Thoracic aorta (tissue), 2 donors: ENCODE results near the gene PIKFYVE. TPM values are rescaled to one million over a fixed set of nuclear protein-coding genes. Genes with fewer than 3 reads are reported as not detected.

Source experiments
- ATAC-seq: fragments of 150-250 bp; one replicate; pipeline ENCODE4 v1.8.0; 2017; ENCODE audit warnings: low read depth; ENCODE audit not compliant: insufficient number of reproducible peaks, low FRiP score
- DNase-seq: peaks from one replicate; pipeline ENCODE4 v3.0.0-alpha.2; 2020; ENCODE audit warnings: low spot score
- H3K27ac ChIP-seq, 2 donors: fragments of 200-600 bp; sonication (generic); 1 replicate in 1 of 2; 2 replicates in 1 of 2; pipeline ENCODE4 v1.5.1; 2016; ENCODE audit warnings: mild to moderate bottlenecking in 2 of 2, moderate library complexity in 2 of 2
- H3K27me3 ChIP-seq: fragments of 200-600 bp; sonication (generic); replicated peaks from 2 replicates; pipeline ENCODE4 v1.6.0; 2016; ENCODE audit warnings: mild to moderate bottlenecking; ENCODE audit not compliant: insufficient read depth
- H3K36me3 ChIP-seq: fragments of 200-600 bp; sonication (generic); one replicate; pipeline ENCODE4 v1.5.1; 2016
- H3K4me1 ChIP-seq, 2 donors: fragments of 200-600 bp; sonication (generic); 1 replicate in 1 of 2; 2 replicates in 1 of 2; pipeline versions ENCODE4 v1.5.1 to v1.6.0; 2016; ENCODE audit warnings: low read depth in 2 of 2, mild to moderate bottlenecking in 1 of 2; ENCODE audit not compliant: control insufficient read depth in 1 of 2
- H3K4me3 ChIP-seq: fragments of 200-600 bp; sonication (generic); 2 replicates; pipeline ENCODE4 v1.5.1; 2016; ENCODE audit warnings: mild to moderate bottlenecking
- H3K9me3 ChIP-seq: fragments of 200-600 bp; sonication (generic); 2 replicates; pipeline ENCODE4 v1.5.1; 2016
- total RNA-seq, 2 donors: library from RNA; depleted of rRNA; stranded (reverse); fragments of >200 nt; gene quantifications; one replicate each; pipeline versions ENCODE4 v1.1.0 to v1.2.3, GENCODE V29; 2016
- TF ChIP-seq, protein P1 (sequence below): fragments of 200-600 bp; sonication (generic); IDR thresholded peaks from one replicate; pipeline ENCODE4 v1.5.1; 2019; ENCODE audit warnings: antibody characterized with exemption

PIKFYVE gene
- total RNA-seq, 2 donors from 2014 or later: 18.0 to 29.4 TPM

- TF ChIP-seq, protein P1, sequence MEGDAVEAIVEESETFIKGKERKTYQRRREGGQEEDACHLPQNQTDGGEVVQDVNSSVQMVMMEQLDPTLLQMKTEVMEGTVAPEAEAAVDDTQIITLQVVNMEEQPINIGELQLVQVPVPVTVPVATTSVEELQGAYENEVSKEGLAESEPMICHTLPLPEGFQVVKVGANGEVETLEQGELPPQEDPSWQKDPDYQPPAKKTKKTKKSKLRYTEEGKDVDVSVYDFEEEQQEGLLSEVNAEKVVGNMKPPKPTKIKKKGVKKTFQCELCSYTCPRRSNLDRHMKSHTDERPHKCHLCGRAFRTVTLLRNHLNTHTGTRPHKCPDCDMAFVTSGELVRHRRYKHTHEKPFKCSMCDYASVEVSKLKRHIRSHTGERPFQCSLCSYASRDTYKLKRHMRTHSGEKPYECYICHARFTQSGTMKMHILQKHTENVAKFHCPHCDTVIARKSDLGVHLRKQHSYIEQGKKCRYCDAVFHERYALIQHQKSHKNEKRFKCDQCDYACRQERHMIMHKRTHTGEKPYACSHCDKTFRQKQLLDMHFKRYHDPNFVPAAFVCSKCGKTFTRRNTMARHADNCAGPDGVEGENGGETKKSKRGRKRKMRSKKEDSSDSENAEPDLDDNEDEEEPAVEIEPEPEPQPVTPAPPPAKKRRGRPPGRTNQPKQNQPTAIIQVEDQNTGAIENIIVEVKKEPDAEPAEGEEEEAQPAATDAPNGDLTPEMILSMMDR: no peak
- H3K27me3 ChIP-seq: no peaks in the 10 kb centered on the region
- H3K4me1 ChIP-seq: no peaks in the 10 kb centered on the region
- peaks cover 41% of the 10 kb centered on the region for H3K36me3 ChIP-seq
- no peak overlapping the region for H3K27ac ChIP-seq
- no peaks in the 10 kb centered on the region for H3K9me3 ChIP-seq
- DNase-seq (no peak), ATAC-seq (no peak)
- no peak overlapping the region for H3K4me3 ChIP-seq
Measured at GRCh38 chr2:208300847-208301618, 35.0 kb downstream of the PIKFYVE start.

- Histone ChIP-seq H3K4me3 (no peak overlapping the region), H3K27ac (no peak overlapping the region), H3K36me3 (peaks cover 35% of the 10 kb centered on the region), H3K27me3 (no peaks in the 10 kb centered on the region), H3K4me1 (no peaks in the 10 kb centered on the region), H3K9me3 (no peaks in the 10 kb centered on the region)
- TF ChIP-seq, protein P1: no peak
- DNase-seq (no peak), ATAC-seq (no peak)
Measured at GRCh38 chr2:208304157-208304556, 38.1 kb downstream of the PIKFYVE start.

GRCh38 chr2:208304695-208305094 lies 38.6 kb downstream of the PIKFYVE start:
- ATAC-seq (no peak), DNase-seq (no peak)
- Histone ChIP-seq H3K36me3 (peaks cover 29% of the 10 kb centered on the region), H3K9me3 (no peaks in the 10 kb centered on the region), H3K27ac (no peak overlapping the region), H3K4me1 (no peaks in the 10 kb centered on the region), H3K27me3 (no peaks in the 10 kb centered on the region), H3K4me3 (no peak overlapping the region)
- TF ChIP-seq, protein P1: no peak

GRCh38 chr2:208306291-208306690 lies 40.2 kb downstream of the PIKFYVE start:
- H3K4me3 ChIP-seq: no peak overlapping the region
- TF ChIP-seq, protein P1: no peak
- H3K27ac ChIP-seq: no peak overlapping the region
- H3K9me3 ChIP-seq: no peaks in the 10 kb centered on the region
- DNase-seq (no peak), ATAC-seq (no peak)
- H3K27me3 ChIP-seq: no peaks in the 10 kb centered on the region
- peaks cover 0 to 7% of the 10 kb centered on the region in 2 donors for H3K4me1 ChIP-seq
- H3K36me3 ChIP-seq: peaks cover 21% of the 10 kb centered on the region

GRCh38 chr2:208311321-208311720 lies 45.3 kb downstream of the PIKFYVE start:
- ATAC-seq (no peak), DNase-seq (no peak)
- TF ChIP-seq, protein P1: no peak
- peaks cover 6% of the 10 kb centered on the region for H3K36me3 ChIP-seq
- H3K4me3 ChIP-seq: no peak overlapping the region
- H3K4me1 ChIP-seq: peaks cover 0 to 22% of the 10 kb centered on the region in 2 donors
- H3K27ac ChIP-seq: no peak overlapping the region
- H3K27me3 ChIP-seq: no peaks in the 10 kb centered on the region
- H3K9me3 ChIP-seq: no peaks in the 10 kb centered on the region
